HG03442 (cell line): ENCODE measurements around the gene PYCR2.
"Not testable (repeated sequence)": the region's sequence is repeated elsewhere in the genome, so short reads cannot be mapped to it uniquely, and the experiment has no call there.

Source experiments
- ATAC-seq: cut with Tn5 transposase; IDR thresholded peaks from one replicate; pipeline ENCODE4 v1.9.1; 2021; ENCODE audit warnings: mild to moderate bottlenecking, moderate library complexity; ENCODE audit not compliant: unreplicated experiment

Gene PYCR2

GRCh38 chr1:225923692-225924555 lies at the start of gene PYCR2:
Gene PYCR2 (minus strand): TSS chr1:225924250. CDS start chr1:225924110, 140 bp downstream.
- peak; percentile 95 for ATAC-seq

- no peak for ATAC-seq
Observed at GRCh38 chr1:225973158-225973557, 49.1 kb upstream of the PYCR2 start.

GRCh38 chr1:225972344-225973152 lies 48.5 kb upstream of the PYCR2 start:
- ATAC-seq, result no peak

- not testable (repeated sequence) for ATAC-seq
Observed at GRCh38 chr1:225970592-225971157, 46.6 kb upstream of the PYCR2 start.

GRCh38 chr1:225969751-225970150 lies 45.7 kb upstream of the PYCR2 start:
- not testable (repeated sequence) for ATAC-seq

- no peak for ATAC-seq
Observed at GRCh38 chr1:225965231-225965630, 41.2 kb upstream of the PYCR2 start.

GRCh38 chr1:225963735-225964530 lies 39.9 kb upstream of the PYCR2 start:
- ATAC-seq, result no peak

GRCh38 chr1:225962440-225962975 lies 38.5 kb upstream of the PYCR2 start:
- ATAC-seq, result no peak

- no peak for ATAC-seq
Observed at GRCh38 chr1:225961659-225962439, 37.8 kb upstream of the PYCR2 start.

GRCh38 chr1:225958041-225958440 lies 34.0 kb upstream of the PYCR2 start:
- ATAC-seq, result no peak

GRCh38 chr1:225954753-225955152 lies 30.7 kb upstream of the PYCR2 start:
- ATAC-seq, result no peak

- ATAC-seq, result no peak
Observed at GRCh38 chr1:225953315-225953714, 29.3 kb upstream of the PYCR2 start.

GRCh38 chr1:225950905-225951497 lies 27.0 kb upstream of the PYCR2 start:
- no peak for ATAC-seq

- ATAC-seq, result no peak
Observed at GRCh38 chr1:225949041-225949440, 25.0 kb upstream of the PYCR2 start.

- no peak for ATAC-seq
Observed at GRCh38 chr1:225946803-225947202, 22.8 kb upstream of the PYCR2 start.

GRCh38 chr1:225946082-225946620 lies 22.1 kb upstream of the PYCR2 start:
- no peak for ATAC-seq

GRCh38 chr1:225945564-225945963 lies 21.5 kb upstream of the PYCR2 start:
- ATAC-seq, result no peak

GRCh38 chr1:225944951-225945350 lies 20.9 kb upstream of the PYCR2 start:
- peak; percentile 70 for ATAC-seq

GRCh38 chr1:225944387-225944786 lies 20.3 kb upstream of the PYCR2 start:
- ATAC-seq, result no peak
